GM23338 (cell line): ENCODE measurements around the gene FOXD2. TPM values are rescaled to one million over a fixed set of nuclear protein-coding genes. Genes with fewer than 3 reads are reported as not detected.

Experiments used
- ATAC-seq: fragments of 200-7000 bp; cut with Tn5 transposase; 3 replicates; pipeline ENCODE4 v1.9.1; 2020
- DNase-seq: peaks from one replicate; pipeline ENCODE4 v3.0.0-alpha.2; 2015; ENCODE audit warnings: low spot score
- H2AFZ ChIP-seq: fragments of 200-600 bp; sonication (generic); 2 replicates; pipeline ENCODE4 v1.8.0; 2016; ENCODE audit warnings: antibody characterized with exemption, mild to moderate bottlenecking, moderate library complexity
- H3F3A ChIP-seq: fragments of 200-600 bp; sonication (generic); replicated peaks from 2 replicates; pipeline ENCODE4 v1.8.0; 2017; ENCODE audit warnings: antibody characterized with exemption, mixed run types, low read depth
- H3K27ac ChIP-seq: fragments of 200-600 bp; sonication (generic); 2 replicates; pipeline ENCODE4 v1.6.1; 2016; ENCODE audit warnings: low read depth
- H3K27me3 ChIP-seq: fragments of 200-600 bp; sonication (generic); 2 replicates; pipeline ENCODE4 v1.8.0; 2016; ENCODE audit warnings: mild to moderate bottlenecking, mixed run types, moderate library complexity; ENCODE audit not compliant: insufficient read depth
- H3K36me3 ChIP-seq: fragments of 200-600 bp; sonication (generic); 2 replicates; pipeline ENCODE4 v1.8.0; 2016; ENCODE audit warnings: mild to moderate bottlenecking; ENCODE audit not compliant: insufficient read depth
- H3K4me1 ChIP-seq: fragments of 200-600 bp; sonication (generic); 2 replicates; pipeline ENCODE4 v1.8.0; 2016; ENCODE audit warnings: mild to moderate bottlenecking, moderate library complexity; ENCODE audit not compliant: insufficient read depth
- H3K4me2 ChIP-seq: fragments of 200-600 bp; sonication (generic); 2 replicates; pipeline ENCODE4 v1.7.1; 2017; ENCODE audit warnings: mixed run types
- H3K4me3 ChIP-seq: fragments of 200-600 bp; sonication (generic); 2 replicates; pipeline ENCODE4 v1.6.1; 2016; ENCODE audit warnings: mixed run types
- H3K79me2 ChIP-seq: fragments of 200-600 bp; sonication (generic); replicated peaks from 2 replicates; pipeline ENCODE4 v1.8.0; 2017; ENCODE audit warnings: mild to moderate bottlenecking; ENCODE audit not compliant: insufficient read depth
- H3K9me2 ChIP-seq: fragments of 200-600 bp; sonication (generic); 2 replicates; pipeline ENCODE4 v1.8.0; 2017; ENCODE audit not compliant: insufficient read depth
- H4K20me1 ChIP-seq: fragments of 200-600 bp; sonication (generic); replicated peaks from 2 replicates; pipeline ENCODE4 v1.8.0; 2017; ENCODE audit warnings: mild to moderate bottlenecking; ENCODE audit not compliant: insufficient read depth
- H3K27ac Mint-ChIP-seq: 2 replicates; pipeline ENCODE4 v1.8.0; 2020; ENCODE audit warnings: inconsistent platforms, mild to moderate bottlenecking, moderate library complexity, mixed read lengths
- H3K27me3 Mint-ChIP-seq: 3 replicates; pipeline ENCODE4 v1.8.0; 2022; ENCODE audit warnings: low read depth, mild to moderate bottlenecking, moderate library complexity, mixed read lengths, inconsistent platforms; ENCODE audit not compliant: insufficient read depth, poor library complexity
- H3K36me3 Mint-ChIP-seq: 3 replicates; pipeline ENCODE4 v1.8.0; 2021; ENCODE audit warnings: low read depth, mild to moderate bottlenecking, inconsistent platforms, moderate library complexity, mixed read lengths
- H3K4me1 Mint-ChIP-seq: 3 replicates; pipeline ENCODE4 v1.8.0; 2020; ENCODE audit warnings: mild to moderate bottlenecking, inconsistent platforms, mixed read lengths
- H3K4me3 Mint-ChIP-seq: 3 replicates; pipeline ENCODE4 v1.8.0; 2021; ENCODE audit warnings: moderate library complexity, mild to moderate bottlenecking, inconsistent platforms, mixed read lengths
- H3K9me3 Mint-ChIP-seq: 3 replicates; pipeline ENCODE4 v1.8.0; 2020; ENCODE audit warnings: moderate library complexity, mild to moderate bottlenecking, inconsistent platforms, mixed read lengths
- EZH2 ChIP-seq: fragments of 200-600 bp; sonication (generic); IDR thresholded peaks from one replicate; pipeline ENCODE4 v1.8.0; 2017; ENCODE audit warnings: antibody characterized with exemption, mild to moderate bottlenecking, low read depth; ENCODE audit not compliant: unreplicated experiment
- EZH2phosphoT487 ChIP-seq: fragments of 200-600 bp; sonication (generic); IDR thresholded peaks from one replicate; pipeline ENCODE4 v1.8.1; 2018; ENCODE audit warnings: antibody characterized with exemption; ENCODE audit not compliant: unreplicated experiment
- POLR2AphosphoS5 ChIP-seq: IDR thresholded peaks from 2 replicates; pipeline ENCODE4 v1.6.1; 2016; ENCODE audit warnings: antibody characterized with exemption, low read depth
- ZNF114 ChIP-seq: fragments of 250-450 bp; sonication (Bioruptor Pico); IDR thresholded peaks from 2 replicates; pipeline ENCODE4 v1.5.0; 2020; ENCODE audit warnings: mild to moderate bottlenecking, moderate library complexity
- ZNF331 ChIP-seq: fragments of 250-450 bp; sonication (Bioruptor Pico); IDR thresholded peaks from 2 replicates; pipeline ENCODE4 v1.5.0; 2020; ENCODE audit warnings: low read depth, mild to moderate bottlenecking, moderate library complexity
- long read RNA-seq: library from polyadenylated mRNA; unstranded; transcript quantifications from one replicate; pipeline ENCODE4 v2.0.0, GENCODE V29; 2020; ENCODE audit not compliant: unreplicated experiment
- polyA plus RNA-seq: library from polyadenylated mRNA; unstranded; fragments of >200 nt; fragmentation: Nextera tagmentation; extraction: Ambion mirVana; gene quantifications from 2 replicates; pipeline ENCODE4 v1.2.1, GENCODE V29; 2016
- total RNA-seq: library from RNA; depleted of rRNA; stranded (reverse); fragments of >200 nt; shearing (Covaris generic); gene quantifications from 2 replicates; pipeline ENCODE4 v1.2.3, GENCODE V29; 2014; rRNA removed
- TF ChIP-seq, protein P1 (sequence below), 2 experiments: fragments of 200-600 bp in 1 of 2; sonication (generic) in 1 of 2; conservative IDR thresholded peaks; 2 replicates each; pipeline versions ENCODE4 v1.5.1 to v1.6.1; 2016 to 2017; ENCODE audit warnings: antibody characterized with exemption in 2 of 2, low read depth in 2 of 2, mild to moderate bottlenecking in 2 of 2, moderate library complexity in 1 of 2
- TF ChIP-seq, protein P2 (sequence below): IDR thresholded peaks from one replicate; pipeline ENCODE4 v1.6.1; 2018; ENCODE audit warnings: antibody characterized with exemption; ENCODE audit not compliant: unreplicated experiment
- TF ChIP-seq, protein P3 (sequence below): IDR thresholded peaks from 2 replicates; pipeline ENCODE4 v1.6.1; 2016; ENCODE audit warnings: antibody characterized with exemption

Gene FOXD2
- 0.28 TPM in 1 of 2 replicates, not detected in the other for total RNA-seq
- polyA plus RNA-seq, result not detected in 2 replicates
- long read RNA-seq, result 0 reads

DNA sequence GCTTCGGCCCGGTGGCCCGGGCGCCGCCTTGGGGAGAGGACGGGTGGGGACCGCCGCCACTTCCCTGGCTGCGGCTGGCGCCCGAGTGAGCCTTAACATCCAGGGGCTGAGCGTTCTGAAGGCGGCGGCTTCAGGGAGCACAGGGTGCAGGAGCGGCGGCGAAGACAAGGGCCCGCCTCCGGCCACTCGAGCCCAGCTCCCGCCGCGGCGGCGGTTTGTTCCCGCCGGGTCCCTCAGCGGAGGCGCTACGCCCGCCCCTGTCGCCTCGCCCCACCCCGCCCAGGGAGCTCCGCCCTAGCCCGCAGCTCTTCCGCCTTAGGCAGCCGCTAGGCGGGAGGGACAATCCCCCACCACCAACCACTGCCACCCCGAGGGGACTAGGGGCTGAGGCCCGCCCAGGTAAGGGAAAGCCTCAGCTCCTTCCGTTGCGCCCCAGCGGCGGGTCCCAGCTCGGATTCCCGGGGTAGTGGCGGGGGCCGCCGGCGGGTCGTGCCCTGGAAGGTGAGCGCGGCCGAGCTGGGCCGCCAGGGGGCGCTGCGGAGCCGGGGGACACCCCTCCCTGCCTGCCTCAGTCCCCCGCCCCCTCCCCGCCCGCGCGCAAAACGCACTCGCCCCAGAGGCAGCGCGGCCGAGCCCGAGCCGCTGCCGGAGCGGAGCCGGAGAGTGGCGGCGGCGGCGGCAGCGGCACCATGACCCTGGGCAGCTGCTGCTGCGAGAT is at the start of gene FOXD2:
Gene FOXD2, plus strand, starts transcription at position 598 of the 718 bp plus-strand sequence. Its CDS starts 92 bp downstream, at position 690.
- Histone ChIP-seq H3K27me3 (peaks cover 98% of the 10 kb centered on the region), H3K4me3 (peak within 1 kb of the TSS; percentile 63), H2AFZ (peak within 1 kb of the TSS; percentile 92), H3F3A (no peaks in the 10 kb centered on the region; the same call in 1 of the 2 replicates), H3K4me2 (peak within 1 kb of the TSS; percentile 85), H3K79me2 (no peaks in the 10 kb centered on the region), H3K9me2 (no peaks in the 10 kb centered on the region), H4K20me1 (peaks cover 22% of the 10 kb centered on the region; the same call in 1 of the 2 replicates), H3K27ac (no peak within 1 kb of the TSS), H3K36me3 (no peaks in the 10 kb centered on the region), H3K4me1 (peaks cover 32% of the 10 kb centered on the region)
- peak; percentile 46 for ATAC-seq
- Mint-ChIP-seq H3K9me3 (peaks cover 4% of the 10 kb centered on the region; the same call in 1 of the 3 replicates), H3K4me1 (peaks cover 28% of the 10 kb centered on the region), H3K36me3 (no peaks in the 10 kb centered on the region), H3K4me3 (peak within 1 kb of the TSS; percentile 72), H3K27ac (no peak within 1 kb of the TSS), H3K27me3 (peaks cover 50% of the 10 kb centered on the region)
- TF ChIP-seq, protein P1, sequence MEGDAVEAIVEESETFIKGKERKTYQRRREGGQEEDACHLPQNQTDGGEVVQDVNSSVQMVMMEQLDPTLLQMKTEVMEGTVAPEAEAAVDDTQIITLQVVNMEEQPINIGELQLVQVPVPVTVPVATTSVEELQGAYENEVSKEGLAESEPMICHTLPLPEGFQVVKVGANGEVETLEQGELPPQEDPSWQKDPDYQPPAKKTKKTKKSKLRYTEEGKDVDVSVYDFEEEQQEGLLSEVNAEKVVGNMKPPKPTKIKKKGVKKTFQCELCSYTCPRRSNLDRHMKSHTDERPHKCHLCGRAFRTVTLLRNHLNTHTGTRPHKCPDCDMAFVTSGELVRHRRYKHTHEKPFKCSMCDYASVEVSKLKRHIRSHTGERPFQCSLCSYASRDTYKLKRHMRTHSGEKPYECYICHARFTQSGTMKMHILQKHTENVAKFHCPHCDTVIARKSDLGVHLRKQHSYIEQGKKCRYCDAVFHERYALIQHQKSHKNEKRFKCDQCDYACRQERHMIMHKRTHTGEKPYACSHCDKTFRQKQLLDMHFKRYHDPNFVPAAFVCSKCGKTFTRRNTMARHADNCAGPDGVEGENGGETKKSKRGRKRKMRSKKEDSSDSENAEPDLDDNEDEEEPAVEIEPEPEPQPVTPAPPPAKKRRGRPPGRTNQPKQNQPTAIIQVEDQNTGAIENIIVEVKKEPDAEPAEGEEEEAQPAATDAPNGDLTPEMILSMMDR (conservative IDR thresholded peaks at IDR 0.05; ENCODE audit: low read depth in 2 of 2), result peak; percentile 56 to 73
- TF ChIP-seq, protein P2, sequence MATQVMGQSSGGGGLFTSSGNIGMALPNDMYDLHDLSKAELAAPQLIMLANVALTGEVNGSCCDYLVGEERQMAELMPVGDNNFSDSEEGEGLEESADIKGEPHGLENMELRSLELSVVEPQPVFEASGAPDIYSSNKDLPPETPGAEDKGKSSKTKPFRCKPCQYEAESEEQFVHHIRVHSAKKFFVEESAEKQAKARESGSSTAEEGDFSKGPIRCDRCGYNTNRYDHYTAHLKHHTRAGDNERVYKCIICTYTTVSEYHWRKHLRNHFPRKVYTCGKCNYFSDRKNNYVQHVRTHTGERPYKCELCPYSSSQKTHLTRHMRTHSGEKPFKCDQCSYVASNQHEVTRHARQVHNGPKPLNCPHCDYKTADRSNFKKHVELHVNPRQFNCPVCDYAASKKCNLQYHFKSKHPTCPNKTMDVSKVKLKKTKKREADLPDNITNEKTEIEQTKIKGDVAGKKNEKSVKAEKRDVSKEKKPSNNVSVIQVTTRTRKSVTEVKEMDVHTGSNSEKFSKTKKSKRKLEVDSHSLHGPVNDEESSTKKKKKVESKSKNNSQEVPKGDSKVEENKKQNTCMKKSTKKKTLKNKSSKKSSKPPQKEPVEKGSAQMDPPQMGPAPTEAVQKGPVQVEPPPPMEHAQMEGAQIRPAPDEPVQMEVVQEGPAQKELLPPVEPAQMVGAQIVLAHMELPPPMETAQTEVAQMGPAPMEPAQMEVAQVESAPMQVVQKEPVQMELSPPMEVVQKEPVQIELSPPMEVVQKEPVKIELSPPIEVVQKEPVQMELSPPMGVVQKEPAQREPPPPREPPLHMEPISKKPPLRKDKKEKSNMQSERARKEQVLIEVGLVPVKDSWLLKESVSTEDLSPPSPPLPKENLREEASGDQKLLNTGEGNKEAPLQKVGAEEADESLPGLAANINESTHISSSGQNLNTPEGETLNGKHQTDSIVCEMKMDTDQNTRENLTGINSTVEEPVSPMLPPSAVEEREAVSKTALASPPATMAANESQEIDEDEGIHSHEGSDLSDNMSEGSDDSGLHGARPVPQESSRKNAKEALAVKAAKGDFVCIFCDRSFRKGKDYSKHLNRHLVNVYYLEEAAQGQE, result no peak
- TF ChIP-seq EZH2 (peak; percentile 21), EZH2phosphoT487 (peak; percentile 32)
- DNase-seq, result peak; percentile 82

DNA sequence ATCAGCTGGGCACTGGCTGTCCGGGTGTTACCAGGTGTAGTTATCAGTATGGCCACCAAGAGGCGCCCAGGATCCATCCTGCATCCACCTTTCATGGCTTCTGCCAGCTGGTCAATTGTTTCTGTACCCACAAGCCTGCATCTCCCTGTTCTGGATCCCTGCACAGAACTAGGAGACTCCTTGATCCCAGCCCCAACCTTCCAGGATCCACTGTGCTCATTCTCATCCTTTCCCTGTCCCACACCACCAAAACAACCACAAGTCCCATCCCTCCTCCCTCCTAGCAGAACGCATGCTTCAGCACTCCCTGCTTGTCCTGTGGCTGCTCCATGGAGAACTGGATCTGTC is 49.0 kb upstream of the FOXD2 start:
- TF ChIP-seq, protein P1 (conservative IDR thresholded peaks at IDR 0.05; ENCODE audit: low read depth in 2 of 2), result peak; percentile 69 to 93
- TF ChIP-seq ZNF331 (no peak), ZNF114 (CRISPR knock-in tag) (no peak), POLR2AphosphoS5 (no peak), EZH2 (no peak)
- TF ChIP-seq, protein P3, sequence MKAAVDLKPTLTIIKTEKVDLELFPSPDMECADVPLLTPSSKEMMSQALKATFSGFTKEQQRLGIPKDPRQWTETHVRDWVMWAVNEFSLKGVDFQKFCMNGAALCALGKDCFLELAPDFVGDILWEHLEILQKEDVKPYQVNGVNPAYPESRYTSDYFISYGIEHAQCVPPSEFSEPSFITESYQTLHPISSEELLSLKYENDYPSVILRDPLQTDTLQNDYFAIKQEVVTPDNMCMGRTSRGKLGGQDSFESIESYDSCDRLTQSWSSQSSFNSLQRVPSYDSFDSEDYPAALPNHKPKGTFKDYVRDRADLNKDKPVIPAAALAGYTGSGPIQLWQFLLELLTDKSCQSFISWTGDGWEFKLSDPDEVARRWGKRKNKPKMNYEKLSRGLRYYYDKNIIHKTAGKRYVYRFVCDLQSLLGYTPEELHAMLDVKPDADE, result no peak
- TF ChIP-seq, protein P2, result no peak
- Histone ChIP-seq H3K4me1 (no peaks in the 10 kb centered on the region), H4K20me1 (no peaks in the 10 kb centered on the region; the same call in 1 of the 2 replicates), H3K4me2 (no peak overlapping the region), H3K9me2 (no peaks in the 10 kb centered on the region), H3K36me3 (no peaks in the 10 kb centered on the region), H3F3A (no peaks in the 10 kb centered on the region), H3K27ac (no peak overlapping the region), H3K27me3 (peaks cover 11% of the 10 kb centered on the region), H2AFZ (0 out of 2 replicates have a peak overlapping the region, but pooled peaks have one; percentile 84), H3K79me2 (no peaks in the 10 kb centered on the region), H3K4me3 (no peak overlapping the region)
- Mint-ChIP-seq H3K36me3 (no peaks in the 10 kb centered on the region), H3K4me1 (no peaks in the 10 kb centered on the region), H3K9me3 (no peaks in the 10 kb centered on the region), H3K4me3 (no peak overlapping the region), H3K27ac (no peak overlapping the region), H3K27me3 (peaks cover 14% of the 10 kb centered on the region)
- ATAC-seq (peak; percentile 96), DNase-seq (peak; percentile 83)
